ENCODE results near the gene CCDC8.

GRCh38 chr19:46408664-46409039 is 4.7 kb downstream of the CCDC8 start:
- TF ChIP-seq CTCF (IDR thresholded peaks at IDR 0.05) (no peak), POLR2A (IDR thresholded peaks at IDR 0.05) (no peak)
